Measurements from ENCODE around the gene NCAPD2.

NCAPD2 gene

GRCh38 chr12:6573001-6573400, 79.1 kb downstream of the NCAPD2 start:
- H3K4me1 ChIP-seq (ENCODE audit: control insufficient read depth in 1 of 2, insufficient read depth in 1 of 2, low read depth in 1 of 2, low read length in 1 of 2): peaks cover under 1 to 11% of the 10 kb centered on the region in 2 experiments
- no peak for TF ChIP-seq CTCF (IDR thresholded peaks at IDR 0.05)
- no peak overlapping the region for H3K27ac ChIP-seq
- H3K36me3 ChIP-seq: peaks cover 88% of the 10 kb centered on the region
- no peaks in the 10 kb centered on the region for H3K9me3 ChIP-seq
- H3K27me3 ChIP-seq: no peaks in the 10 kb centered on the region
- no peak overlapping the region for H3K4me3 ChIP-seq (ENCODE audit: low read depth in 1 of 2, low read length in 1 of 2)

GRCh38 chr12:6574576-6575295, 80.8 kb downstream of the NCAPD2 start:
- Histone ChIP-seq H3K36me3 (peaks cover 95% of the 10 kb centered on the region), H3K27ac (no peak overlapping the region)

GRCh38 chr12:6575648-6576047, 81.7 kb downstream of the NCAPD2 start:
- Histone ChIP-seq H3K27me3 (no peaks in the 10 kb centered on the region), H3K9me3 (no peaks in the 10 kb centered on the region), H3K27ac (no peak overlapping the region), H3K4me1 (ENCODE audit: control insufficient read depth in 1 of 2, insufficient read depth in 1 of 2, low read depth in 1 of 2, low read length in 1 of 2) (no peaks in the 10 kb centered on the region), H3K36me3 (peaks cover 96% of the 10 kb centered on the region), H3K4me3 (ENCODE audit: low read depth in 1 of 2, low read length in 1 of 2) (no peak overlapping the region)
- no peak for TF ChIP-seq CTCF (IDR thresholded peaks at IDR 0.05)

More at GRCh38 chr12:6574576-6575295, 80.8 kb downstream of the NCAPD2 start:
- no peak for TF ChIP-seq CTCF (IDR thresholded peaks at IDR 0.05)
- Histone ChIP-seq H3K4me1 (ENCODE audit: control insufficient read depth in 1 of 2, insufficient read depth in 1 of 2, low read depth in 1 of 2, low read length in 1 of 2) (no peaks in the 10 kb centered on the region), H3K27me3 (no peaks in the 10 kb centered on the region), H3K4me3 (ENCODE audit: low read depth in 1 of 2, low read length in 1 of 2) (no peak overlapping the region), H3K9me3 (no peaks in the 10 kb centered on the region)

All from neutrophil (primary cell).